Measurements from ENCODE around the gene TUSC2.

Gene TUSC2

GRCh38 chr3:50327943-50328691 lies at the start of gene TUSC2:
TSS of gene TUSC2 (minus strand) at chr3:50328223. CDS start at chr3:50328099, 124 bp downstream.
- peak; percentile 85 for DNase-seq

- DNase-seq: no peak
Observed at GRCh38 chr3:50375258-50375931, 47.4 kb upstream of the TUSC2 start.

GRCh38 chr3:50374363-50375257 lies 46.6 kb upstream of the TUSC2 start:
- DNase-seq: no peak

GRCh38 chr3:50373146-50374051 lies 45.4 kb upstream of the TUSC2 start:
- no peak for DNase-seq

GRCh38 chr3:50372349-50372748 lies 44.3 kb upstream of the TUSC2 start:
- peak; percentile 18 for DNase-seq

- DNase-seq: no peak
Observed at GRCh38 chr3:50371133-50371685, 43.2 kb upstream of the TUSC2 start.

GRCh38 chr3:50370594-50370993 lies 42.6 kb upstream of the TUSC2 start:
- DNase-seq: peak; percentile 9

GRCh38 chr3:50369012-50369670 lies 41.1 kb upstream of the TUSC2 start:
- no peak for DNase-seq

- DNase-seq: no peak
Observed at GRCh38 chr3:50365842-50366220, 37.8 kb upstream of the TUSC2 start.

GRCh38 chr3:50365080-50365841 lies 37.2 kb upstream of the TUSC2 start:
- DNase-seq: no peak

- DNase-seq: no peak
Observed at GRCh38 chr3:50364573-50365079, 36.6 kb upstream of the TUSC2 start.

- no peak for DNase-seq
Observed at GRCh38 chr3:50359760-50360110, 31.7 kb upstream of the TUSC2 start.

- peak; percentile 96 for DNase-seq
Observed at GRCh38 chr3:50358911-50359759, 31.1 kb upstream of the TUSC2 start, which contains the start of gene TMEM115. TSS of gene TMEM115 (minus strand) at chr3:50359521. CDS start at chr3:50359063, 458 bp downstream.

GRCh38 chr3:50358355-50358910 lies 30.4 kb upstream of the TUSC2 start:
- no peak for DNase-seq

- DNase-seq: no peak
Observed at GRCh38 chr3:50357481-50357880, 29.5 kb upstream of the TUSC2 start.

GRCh38 chr3:50356553-50356952 lies 28.5 kb upstream of the TUSC2 start:
- DNase-seq: no peak

GRCh38 chr3:50355829-50356552 lies 28.0 kb upstream of the TUSC2 start:
- DNase-seq: no peak

- DNase-seq: no peak
Observed at GRCh38 chr3:50354850-50355249, 26.8 kb upstream of the TUSC2 start.
